PFSK-1 (cell line): ENCODE results near the gene NPY2R.

Experiments
- POLR2AphosphoS5 ChIP-seq: IDR thresholded peaks from 2 replicates; pipeline ENCODE4 v1.6.1; 2012; ENCODE audit warnings: low read depth, mild to moderate bottlenecking, control low read depth, low read length, moderate library complexity
- SIN3A ChIP-seq: IDR thresholded peaks from 2 replicates; pipeline ENCODE4 v1.6.1; 2012; ENCODE audit warnings: mild to moderate bottlenecking, low read length, moderate library complexity, borderline replicate concordance; ENCODE audit not compliant: insufficient read depth

DNA sequence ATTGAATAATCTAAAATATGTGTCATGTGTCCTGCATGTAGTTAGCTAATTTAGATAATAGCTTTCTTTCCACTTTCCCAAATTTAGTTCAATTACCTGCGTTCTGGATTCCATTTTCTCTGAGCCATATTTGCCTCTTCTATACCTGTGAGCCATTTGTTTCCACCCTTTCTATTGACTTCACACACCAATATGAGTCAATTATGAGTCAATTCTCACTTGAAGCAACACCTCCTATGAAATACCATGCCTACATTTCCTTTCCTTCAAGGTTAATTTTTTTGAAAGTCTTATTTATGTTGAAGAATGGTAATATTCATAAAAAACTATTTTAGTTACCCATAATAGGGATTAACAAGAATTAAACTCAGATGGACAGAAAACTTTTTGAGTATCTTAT lies 25.8 kb downstream of the NPY2R start:
- TF ChIP-seq SIN3A (no peak), POLR2AphosphoS5 (no peak)
